IMR-90 (cell line): ENCODE measurements around the gene PGR.

Experiments
- CEBPB ChIP-seq: IDR thresholded peaks from 2 replicates; pipeline ENCODE4 v1.6.1; 2012; ENCODE audit warnings: low read depth, low read length, improper control_type of control experiment
- MAFK ChIP-seq: IDR thresholded peaks from 2 replicates; pipeline ENCODE4 v1.6.1; 2012; ENCODE audit warnings: low read depth, low read length, improper control_type of control experiment
- POLR2A ChIP-seq: IDR thresholded peaks from 2 replicates; pipeline ENCODE4 v1.6.1; 2012; ENCODE audit warnings: mild to moderate bottlenecking, low read depth, low read length
- RAD21 ChIP-seq: IDR thresholded peaks from 2 replicates; pipeline ENCODE4 v1.6.1; 2012; ENCODE audit warnings: low read length, improper control_type of control experiment
- RCOR1 ChIP-seq: IDR thresholded peaks from 2 replicates; pipeline ENCODE4 v1.6.1; 2012; ENCODE audit warnings: mild to moderate bottlenecking, low read length, improper control_type of control experiment; ENCODE audit not compliant: insufficient replicate concordance
- SMC3 ChIP-seq: fragments of 150-350 bp; IDR thresholded peaks from 2 replicates; pipeline ENCODE4 v1.6.1; 2016; ENCODE audit warnings: low read depth, mild to moderate bottlenecking, antibody characterized with exemption, low read length, moderate library complexity
- TF ChIP-seq, protein P1 (sequence below): conservative IDR thresholded peaks from 2 replicates; pipeline ENCODE4 v1.5.1; 2012; ENCODE audit warnings: mild to moderate bottlenecking, low read depth, low read length, improper control_type of control experiment

DNA sequence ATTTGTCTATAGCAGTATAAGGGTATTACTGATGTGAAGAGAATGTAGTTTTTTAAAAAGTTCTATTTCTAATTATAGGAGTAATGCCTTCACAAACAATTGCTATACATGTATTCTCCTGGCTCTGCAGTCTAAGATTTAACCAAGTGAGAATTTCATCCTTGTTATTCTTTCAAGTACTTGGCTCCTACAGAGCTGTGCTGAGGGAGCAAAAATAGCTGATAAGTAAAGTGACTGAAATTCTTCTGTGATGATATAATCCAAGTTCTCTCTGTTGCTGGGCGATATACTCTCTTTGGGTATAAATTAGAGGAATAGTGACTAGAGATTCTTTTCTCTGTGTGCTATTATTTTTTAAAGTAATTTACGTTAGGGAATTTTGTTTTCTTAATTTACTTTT is 68.0 kb downstream of the PGR start:
- no peak for TF ChIP-seq POLR2A
- no peak for TF ChIP-seq RAD21
- no peak for TF ChIP-seq MAFK
- TF ChIP-seq, protein P1, sequence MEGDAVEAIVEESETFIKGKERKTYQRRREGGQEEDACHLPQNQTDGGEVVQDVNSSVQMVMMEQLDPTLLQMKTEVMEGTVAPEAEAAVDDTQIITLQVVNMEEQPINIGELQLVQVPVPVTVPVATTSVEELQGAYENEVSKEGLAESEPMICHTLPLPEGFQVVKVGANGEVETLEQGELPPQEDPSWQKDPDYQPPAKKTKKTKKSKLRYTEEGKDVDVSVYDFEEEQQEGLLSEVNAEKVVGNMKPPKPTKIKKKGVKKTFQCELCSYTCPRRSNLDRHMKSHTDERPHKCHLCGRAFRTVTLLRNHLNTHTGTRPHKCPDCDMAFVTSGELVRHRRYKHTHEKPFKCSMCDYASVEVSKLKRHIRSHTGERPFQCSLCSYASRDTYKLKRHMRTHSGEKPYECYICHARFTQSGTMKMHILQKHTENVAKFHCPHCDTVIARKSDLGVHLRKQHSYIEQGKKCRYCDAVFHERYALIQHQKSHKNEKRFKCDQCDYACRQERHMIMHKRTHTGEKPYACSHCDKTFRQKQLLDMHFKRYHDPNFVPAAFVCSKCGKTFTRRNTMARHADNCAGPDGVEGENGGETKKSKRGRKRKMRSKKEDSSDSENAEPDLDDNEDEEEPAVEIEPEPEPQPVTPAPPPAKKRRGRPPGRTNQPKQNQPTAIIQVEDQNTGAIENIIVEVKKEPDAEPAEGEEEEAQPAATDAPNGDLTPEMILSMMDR: no peak
- no peak for TF ChIP-seq RCOR1
- no peak for TF ChIP-seq CEBPB
- TF ChIP-seq SMC3: no peak
